Measurements from ENCODE around the gene CHST11.

DNA sequence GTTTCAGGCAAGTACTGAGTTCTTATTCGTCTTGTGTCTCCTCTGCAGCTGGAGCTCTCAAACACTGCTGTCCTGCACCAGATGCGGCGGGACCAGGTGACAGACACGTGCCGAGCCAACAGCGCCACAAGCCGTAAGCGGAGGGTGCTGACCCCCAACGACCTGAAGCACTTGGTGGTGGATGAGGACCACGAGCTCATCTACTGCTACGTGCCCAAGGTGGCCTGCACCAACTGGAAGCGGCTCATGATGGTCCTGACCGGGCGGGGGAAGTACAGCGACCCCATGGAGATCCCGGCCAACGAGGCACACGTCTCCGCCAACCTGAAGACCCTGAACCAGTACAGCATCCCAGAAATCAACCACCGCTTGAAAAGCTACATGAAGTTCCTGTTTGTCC is 300.2 kb downstream of the CHST11 start:
- TF ChIP-seq ZNF274 (IDR thresholded peaks at IDR 0.05; ENCODE audit: low read depth, low read length) (no peak), SUZ12 (IDR thresholded peaks at IDR 0.05; ENCODE audit: extremely low read depth, insufficient read depth, insufficient read length) (no peak)

All from NT2/D1 (cell line).